ENCODE results near the gene ERC2. TPM values are rescaled to one million over a fixed set of nuclear protein-coding genes. Genes with fewer than 3 reads are reported as not detected.

The ERC2 gene
- total RNA-seq, 3 donors from 2014 or later (not counting 1 experiment from before 2014, with no cell fraction given) = not detected

DNA sequence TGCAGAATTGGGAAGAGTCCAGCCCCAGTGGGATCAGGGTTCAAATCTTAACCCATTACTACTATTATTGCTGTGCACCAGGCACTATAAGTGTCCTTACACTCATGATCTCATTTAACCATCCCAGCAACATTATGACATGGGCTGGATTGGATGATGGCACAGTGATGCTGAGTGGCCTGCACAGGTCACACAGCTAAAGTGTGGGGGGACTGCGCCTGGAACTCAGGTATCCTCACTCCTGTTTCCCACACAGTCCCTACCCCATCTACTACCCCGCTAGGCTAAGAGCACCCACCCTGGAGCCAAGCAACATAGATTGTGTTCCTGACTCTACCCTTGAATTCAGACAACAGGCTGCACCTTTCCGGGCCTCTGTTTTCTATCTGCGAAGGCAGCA, 997.2 kb downstream of the ERC2 start:
- H3K4me3 Mint-ChIP-seq = no peak overlapping the region
- H3K27ac Mint-ChIP-seq = no peak overlapping the region
- H3K4me1 ChIP-seq (ENCODE audit: control insufficient read depth, insufficient read depth, low read length) = no peaks in the 10 kb centered on the region
- H3K27me3 Mint-ChIP-seq (ENCODE audit: low read depth in 2 of 2) = peaks cover 0 to 7% of the 10 kb centered on the region in 2 donors
- DNase-seq = no peak
- intact Hi-C loops (cut with micrococcal nuclease) = no loop called here
- TF ChIP-seq, protein P1, sequence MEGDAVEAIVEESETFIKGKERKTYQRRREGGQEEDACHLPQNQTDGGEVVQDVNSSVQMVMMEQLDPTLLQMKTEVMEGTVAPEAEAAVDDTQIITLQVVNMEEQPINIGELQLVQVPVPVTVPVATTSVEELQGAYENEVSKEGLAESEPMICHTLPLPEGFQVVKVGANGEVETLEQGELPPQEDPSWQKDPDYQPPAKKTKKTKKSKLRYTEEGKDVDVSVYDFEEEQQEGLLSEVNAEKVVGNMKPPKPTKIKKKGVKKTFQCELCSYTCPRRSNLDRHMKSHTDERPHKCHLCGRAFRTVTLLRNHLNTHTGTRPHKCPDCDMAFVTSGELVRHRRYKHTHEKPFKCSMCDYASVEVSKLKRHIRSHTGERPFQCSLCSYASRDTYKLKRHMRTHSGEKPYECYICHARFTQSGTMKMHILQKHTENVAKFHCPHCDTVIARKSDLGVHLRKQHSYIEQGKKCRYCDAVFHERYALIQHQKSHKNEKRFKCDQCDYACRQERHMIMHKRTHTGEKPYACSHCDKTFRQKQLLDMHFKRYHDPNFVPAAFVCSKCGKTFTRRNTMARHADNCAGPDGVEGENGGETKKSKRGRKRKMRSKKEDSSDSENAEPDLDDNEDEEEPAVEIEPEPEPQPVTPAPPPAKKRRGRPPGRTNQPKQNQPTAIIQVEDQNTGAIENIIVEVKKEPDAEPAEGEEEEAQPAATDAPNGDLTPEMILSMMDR (IDR thresholded peaks at IDR 0.05) = no peak
- H3K27me3 ChIP-seq (ENCODE audit: control insufficient read depth, insufficient read depth, low read length) = no peaks in the 10 kb centered on the region
- no peak overlapping the region for H3K4me3 ChIP-seq (ENCODE audit: low read length)
- 98% methylated on average over 4 of the region's 4 CpGs for WGBS (ENCODE audit: insufficient coverage)
- no peaks in the 10 kb centered on the region for H3K36me3 Mint-ChIP-seq
- no peaks in the 10 kb centered on the region for H3K4me1 Mint-ChIP-seq
- no peaks in the 10 kb centered on the region for H3K9me3 ChIP-seq (ENCODE audit: control insufficient read depth, insufficient read depth, low read length)
- H3K36me3 ChIP-seq (ENCODE audit: control insufficient read depth, insufficient read depth, low read length) = no peaks in the 10 kb centered on the region
- no peak overlapping the region for H3K27ac ChIP-seq (ENCODE audit: low read length)
- no peak for ATAC-seq
- no peaks in the 10 kb centered on the region for H3K9me3 Mint-ChIP-seq

GRCh38 chr3:55469957-55470526, 998.2 kb downstream of the ERC2 start:
- Mint-ChIP-seq H3K27ac (no peak overlapping the region), H3K4me1 (no peaks in the 10 kb centered on the region), H3K36me3 (no peaks in the 10 kb centered on the region), H3K27me3 (ENCODE audit: low read depth in 2 of 2) (peaks cover 0 to 7% of the 10 kb centered on the region in 2 donors), H3K4me3 (no peak overlapping the region), H3K9me3 (no peaks in the 10 kb centered on the region)
- Histone ChIP-seq H3K4me3 (ENCODE audit: low read length) (no peak overlapping the region), H3K27me3 (ENCODE audit: control insufficient read depth, insufficient read depth, low read length) (no peaks in the 10 kb centered on the region), H3K4me1 (ENCODE audit: control insufficient read depth, insufficient read depth, low read length) (no peaks in the 10 kb centered on the region), H3K27ac (ENCODE audit: low read length) (no peak overlapping the region), H3K36me3 (ENCODE audit: control insufficient read depth, insufficient read depth, low read length) (no peaks in the 10 kb centered on the region), H3K9me3 (ENCODE audit: control insufficient read depth, insufficient read depth, low read length) (no peaks in the 10 kb centered on the region)
- 95% methylated on average over 32 of the region's 32 CpGs for WGBS (ENCODE audit: insufficient coverage)
- ATAC-seq = no peak
- TF ChIP-seq, protein P1 (IDR thresholded peaks at IDR 0.05) = no peak
- no peak for DNase-seq
- intact Hi-C loops (cut with micrococcal nuclease) = no loop called here

- 84% methylated on average over 5 of the region's 5 CpGs for WGBS (ENCODE audit: insufficient coverage)
- intact Hi-C loops (cut with micrococcal nuclease) = no loop called here
Observed at GRCh38 chr3:55468251-55468650, 1000.0 kb downstream of the ERC2 start.

More at GRCh38 chr3:55468251-55468650, 1000.0 kb downstream of the ERC2 start:
- Histone ChIP-seq H3K27me3 (ENCODE audit: control insufficient read depth, insufficient read depth, low read length) (no peaks in the 10 kb centered on the region), H3K9me3 (ENCODE audit: control insufficient read depth, insufficient read depth, low read length) (no peaks in the 10 kb centered on the region), H3K4me3 (ENCODE audit: low read length) (no peak overlapping the region), H3K4me1 (ENCODE audit: control insufficient read depth, insufficient read depth, low read length) (no peaks in the 10 kb centered on the region), H3K36me3 (ENCODE audit: control insufficient read depth, insufficient read depth, low read length) (no peaks in the 10 kb centered on the region), H3K27ac (ENCODE audit: low read length) (no peak overlapping the region)
- no peak for ATAC-seq
- no peaks in the 10 kb centered on the region for H3K27me3 Mint-ChIP-seq (ENCODE audit: low read depth in 2 of 2)
- no peaks in the 10 kb centered on the region for H3K36me3 Mint-ChIP-seq
- TF ChIP-seq, protein P1 (IDR thresholded peaks at IDR 0.05) = no peak
- no peaks in the 10 kb centered on the region for H3K9me3 Mint-ChIP-seq
- no peaks in the 10 kb centered on the region for H3K4me1 Mint-ChIP-seq
- no peak overlapping the region for H3K27ac Mint-ChIP-seq
- H3K4me3 Mint-ChIP-seq = no peak overlapping the region
- no peak for DNase-seq

Data from natural killer cell (primary cell).